GM06990 (cell line): Measurements from ENCODE around the gene HS6ST1.

Source experiments
- DNase-seq: peaks from one replicate; pipeline ENCODE4 v3.0.0-alpha.2; 2011; ENCODE audit not compliant: insufficient read length; ENCODE audit errors: extremely low read depth
- H3K27me3 ChIP-seq: replicated peaks from 2 replicates; pipeline ENCODE4 v1.6.0; 2011; ENCODE audit warnings: low read length; ENCODE audit not compliant: control insufficient read depth, insufficient read depth
- H3K36me3 ChIP-seq: 2 replicates; pipeline ENCODE4 v1.5.1; 2011; ENCODE audit warnings: low read length; ENCODE audit not compliant: control insufficient read depth, insufficient read depth
- H3K4me3 ChIP-seq: replicated peaks from 2 replicates; pipeline ENCODE4 v1.5.1; 2011; ENCODE audit warnings: low read depth, mild to moderate bottlenecking, control low read depth, low read length
- CTCF ChIP-seq: IDR thresholded peaks from 2 replicates; pipeline ENCODE4 v1.5.1; 2011; ENCODE audit warnings: low read length, control low read depth, mild to moderate bottlenecking, inconsistent platforms; ENCODE audit not compliant: insufficient read depth, poor library complexity, severe bottlenecking

The HS6ST1 gene

GRCh38 chr2:128322715-128323554 lies 4.3 kb upstream of the HS6ST1 start:
- TF ChIP-seq CTCF: no peak
- Histone ChIP-seq H3K27me3 (no peaks in the 10 kb centered on the region; the same call in 1 of the 2 replicates), H3K36me3 (no peaks in the 10 kb centered on the region), H3K4me3 (no peak overlapping the region)
- no peak for DNase-seq

GRCh38 chr2:128321784-128322714 lies 3.4 kb upstream of the HS6ST1 start:
- Histone ChIP-seq H3K27me3 (no peaks in the 10 kb centered on the region; the same call in 1 of the 2 replicates), H3K36me3 (no peaks in the 10 kb centered on the region), H3K4me3 (peak overlapping the region; percentile 57)
- peak; percentile 45 for TF ChIP-seq CTCF
- DNase-seq: peak; percentile 81

- DNase-seq: no peak
- TF ChIP-seq CTCF: no peak
- no peak overlapping the region for H3K4me3 ChIP-seq
Measured at GRCh38 chr2:128320906-128321771, 2.5 kb upstream of the HS6ST1 start.

GRCh38 chr2:128320192-128320905 lies 1.7 kb upstream of the HS6ST1 start:
- Histone ChIP-seq H3K4me3 (no peak overlapping the region), H3K36me3 (no peaks in the 10 kb centered on the region; the same call in 1 of the 2 replicates), H3K27me3 (no peaks in the 10 kb centered on the region; the same call in 1 of the 2 replicates)
- no peak for DNase-seq
- no peak for TF ChIP-seq CTCF

More at GRCh38 chr2:128320906-128321771, 2.5 kb upstream of the HS6ST1 start:
- H3K27me3 ChIP-seq: no peaks in the 10 kb centered on the region; the same call in 1 of the 2 replicates
- H3K36me3 ChIP-seq: no peaks in the 10 kb centered on the region
